Activated naive CD8-positive, alpha-beta T cell treated with anti-CD3 and anti-CD28 coated beads, Interleukin-2, amount 10 ng/mL, durations not matched to agents 7 days and 5 days (primary cell): Measurements from ENCODE around the gene ERBB4. TPM values are rescaled to one million over a fixed set of nuclear protein-coding genes. Genes with fewer than 3 reads are reported as not detected.
A peak's percentile ranks its signal among the peaks of the same experiment; 100 is the strongest.

Source experiments
- ATAC-seq: fragments of 150-1000 bp; cut with Tn5 transposase; one replicate; pipeline ENCODE4 v1.10.0; 2021; ENCODE audit warnings: low read depth, moderate library complexity
- POLR2A ChIA-PET: fragments of 350-600 bp; sonication (Branson Sonifier 250); formaldehyde crosslinking; loops from one replicate; lab custom pipeline; 2021; ENCODE audit warnings: antibody characterized with exemption; lab: Charles Lee
- DNase-seq: peaks from one replicate; pipeline ENCODE4 v3.0.0; 2021
- H3K27ac Mint-ChIP-seq: one replicate; pipeline ENCODE4 v1.8.0; 2022; ENCODE audit warnings: mild to moderate bottlenecking, mixed read lengths
- H3K27me3 Mint-ChIP-seq: one replicate; pipeline ENCODE4 v1.8.0; 2022; ENCODE audit warnings: mild to moderate bottlenecking, moderate library complexity, mixed read lengths
- H3K36me3 Mint-ChIP-seq: one replicate; pipeline ENCODE4 v1.8.0; 2021; ENCODE audit warnings: mild to moderate bottlenecking, mixed read lengths
- H3K4me1 Mint-ChIP-seq: one replicate; pipeline ENCODE4 v1.8.0; 2021; ENCODE audit warnings: mixed read lengths
- H3K4me3 Mint-ChIP-seq: one replicate; pipeline ENCODE4 v1.8.0; 2022; ENCODE audit warnings: mild to moderate bottlenecking, moderate library complexity, mixed read lengths
- H3K9me3 Mint-ChIP-seq: one replicate; pipeline ENCODE4 v1.8.0; 2021; ENCODE audit warnings: mixed read lengths
- total RNA-seq, 2 experiments: library from RNA; stranded (reverse); gene quantifications; one replicate each; pipeline ENCODE4 v1.2.3, GENCODE V29; 2021

The ERBB4 gene
- not detected for total RNA-seq

DNA sequence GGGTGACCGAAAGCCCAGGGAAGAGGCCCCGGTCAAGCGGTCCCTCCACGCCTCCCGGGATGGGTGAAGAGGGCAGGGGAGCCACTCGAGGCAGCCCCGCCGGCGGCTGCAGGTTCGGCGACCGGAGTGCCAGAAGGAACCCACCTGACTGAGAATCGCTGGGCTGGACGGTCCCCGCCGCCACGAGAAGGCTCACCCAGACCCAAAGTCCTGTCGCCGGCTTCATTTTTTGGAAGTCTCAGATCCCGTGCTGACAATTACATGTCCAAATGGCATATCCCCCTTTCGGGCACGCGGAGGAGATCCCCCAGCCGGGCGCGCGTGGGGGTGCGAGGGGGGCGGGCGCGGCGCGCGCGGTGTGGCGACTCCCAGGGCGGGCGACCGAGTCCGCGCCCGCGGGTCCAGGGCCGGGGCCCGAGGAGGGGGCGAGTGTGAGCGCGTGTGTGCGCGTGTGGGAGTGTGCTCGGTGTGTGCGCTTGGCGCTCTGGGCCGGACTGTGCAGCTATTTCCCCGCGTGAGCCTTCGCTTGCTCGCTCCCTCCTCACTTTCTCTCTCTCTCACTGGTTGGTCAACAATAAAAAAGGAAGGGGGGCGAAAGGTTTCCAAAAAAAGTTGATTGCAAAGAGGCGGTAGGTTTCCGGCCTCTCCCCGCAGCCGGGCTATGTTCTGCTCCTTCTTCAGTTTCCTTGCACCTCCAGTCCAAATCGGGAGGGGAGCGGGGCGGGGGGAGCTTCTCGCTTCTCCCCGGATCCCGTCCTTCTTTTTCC lies at the start of gene ERBB4:
Gene ERBB4, minus strand, starts transcription at position 498 of the 767 bp plus-strand sequence. Its CDS starts 272 bp downstream, at position 226.
- peak within 1 kb of the TSS; percentile 61 for H3K4me3 Mint-ChIP-seq
- H3K27ac Mint-ChIP-seq, result no peak within 1 kb of the TSS
- H3K36me3 Mint-ChIP-seq, result peaks cover 1% of the 10 kb centered on the region
- DNase-seq (peak; percentile 32), ATAC-seq (no peak)
- H3K4me1 Mint-ChIP-seq, result peaks cover 5% of the 10 kb centered on the region
- POLR2A ChIA-PET, result no interaction called here
- no peaks in the 10 kb centered on the region for H3K9me3 Mint-ChIP-seq
- H3K27me3 Mint-ChIP-seq, result peaks cover 77% of the 10 kb centered on the region

- H3K27ac Mint-ChIP-seq, result no peak overlapping the region
- POLR2A ChIA-PET, result no interaction called here
- no peaks in the 10 kb centered on the region for H3K4me1 Mint-ChIP-seq
- H3K9me3 Mint-ChIP-seq, result peaks cover 1% of the 10 kb centered on the region
- DNase-seq (no peak), ATAC-seq (no peak)
- no peak overlapping the region for H3K4me3 Mint-ChIP-seq
- H3K36me3 Mint-ChIP-seq, result no peaks in the 10 kb centered on the region
- H3K27me3 Mint-ChIP-seq, result no peaks in the 10 kb centered on the region
These were observed 41.5 kb upstream of the ERBB4 start for GRCh38 chr2:212580117-212580516.

DNA sequence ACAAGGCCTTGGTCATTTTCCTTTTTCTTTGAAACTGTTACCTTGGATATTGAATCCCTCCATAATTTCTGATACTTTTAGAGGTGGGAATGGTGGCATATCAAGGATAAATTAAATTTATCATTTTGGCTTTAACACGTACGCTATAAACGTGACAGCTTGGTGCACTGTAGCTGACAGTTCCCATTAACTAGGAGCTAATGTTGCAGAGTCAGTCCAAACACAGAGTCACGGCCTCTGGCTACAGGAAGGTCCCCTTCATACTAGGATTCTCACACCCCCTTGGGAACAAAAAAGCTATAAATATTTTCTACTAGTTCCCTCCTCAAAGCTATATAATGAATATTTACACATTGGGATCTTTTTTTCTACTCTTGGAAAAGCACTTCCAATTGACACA lies 17.7 kb upstream of the ERBB4 start:
- Mint-ChIP-seq H3K27ac (no peak overlapping the region), H3K9me3 (no peaks in the 10 kb centered on the region), H3K4me3 (no peak overlapping the region), H3K27me3 (no peaks in the 10 kb centered on the region), H3K36me3 (no peaks in the 10 kb centered on the region), H3K4me1 (no peaks in the 10 kb centered on the region)
- DNase-seq (no peak), ATAC-seq (no peak)
- POLR2A ChIA-PET, result no interaction called here

DNA sequence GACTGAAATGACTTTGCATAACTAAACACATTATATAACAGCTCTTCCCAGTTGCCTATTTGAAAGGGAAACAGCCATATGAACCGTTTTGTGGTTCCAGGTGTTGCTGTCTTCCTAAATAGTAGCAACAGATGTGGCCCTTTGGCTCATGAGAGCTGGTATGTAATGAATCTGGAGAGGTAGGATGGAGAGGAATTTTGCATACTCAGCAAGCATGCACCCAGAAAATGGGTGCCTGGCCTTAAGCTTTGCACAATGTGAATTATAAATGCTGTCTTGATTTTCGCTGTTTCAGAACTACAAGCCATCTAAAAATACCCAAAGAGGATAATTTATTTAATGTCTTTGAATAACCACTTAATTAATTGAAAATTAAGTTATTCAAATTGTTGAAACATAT lies 15.6 kb upstream of the ERBB4 start:
- no peak for ATAC-seq
- no peak for DNase-seq
- Mint-ChIP-seq H3K4me3 (no peak overlapping the region), H3K9me3 (no peaks in the 10 kb centered on the region), H3K4me1 (no peaks in the 10 kb centered on the region), H3K36me3 (no peaks in the 10 kb centered on the region), H3K27me3 (no peaks in the 10 kb centered on the region), H3K27ac (no peak overlapping the region)
- POLR2A ChIA-PET, result no interaction called here

DNA sequence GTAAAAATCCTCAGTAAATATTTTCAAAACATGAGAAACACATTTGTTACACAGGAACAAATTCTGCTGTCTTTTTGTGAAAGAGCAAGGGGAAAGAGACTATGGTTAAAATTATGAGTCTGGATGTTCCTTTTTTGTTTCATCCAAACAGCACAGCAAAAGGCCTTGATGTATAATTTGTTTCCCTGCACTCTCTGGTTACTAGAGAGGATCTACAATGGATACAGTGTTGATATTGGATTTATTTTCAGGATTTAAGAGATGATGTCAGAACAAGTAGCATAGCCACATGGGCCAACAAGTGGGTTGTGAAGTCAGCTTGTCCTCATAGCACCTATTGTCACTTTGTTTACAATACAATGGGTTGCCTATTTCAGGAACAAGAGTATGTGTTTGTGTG lies 11.3 kb upstream of the ERBB4 start:
- Mint-ChIP-seq H3K9me3 (no peaks in the 10 kb centered on the region), H3K36me3 (no peaks in the 10 kb centered on the region), H3K27me3 (no peaks in the 10 kb centered on the region), H3K4me3 (no peak overlapping the region), H3K4me1 (no peaks in the 10 kb centered on the region), H3K27ac (no peak overlapping the region)
- POLR2A ChIA-PET, result no interaction called here
- DNase-seq (no peak), ATAC-seq (no peak)

GRCh38 chr2:212549463-212549862 lies 10.9 kb upstream of the ERBB4 start:
- DNase-seq (no peak), ATAC-seq (no peak)
- no peak overlapping the region for H3K27ac Mint-ChIP-seq
- H3K4me3 Mint-ChIP-seq, result no peak overlapping the region
- no peaks in the 10 kb centered on the region for H3K9me3 Mint-ChIP-seq
- POLR2A ChIA-PET, result no interaction called here
- H3K36me3 Mint-ChIP-seq, result no peaks in the 10 kb centered on the region
- H3K27me3 Mint-ChIP-seq, result no peaks in the 10 kb centered on the region
- no peaks in the 10 kb centered on the region for H3K4me1 Mint-ChIP-seq

- H3K27ac Mint-ChIP-seq, result no peak overlapping the region
- H3K36me3 Mint-ChIP-seq, result no peaks in the 10 kb centered on the region
- POLR2A ChIA-PET, result no interaction called here
- no peaks in the 10 kb centered on the region for H3K4me1 Mint-ChIP-seq
- H3K4me3 Mint-ChIP-seq, result no peak overlapping the region
- H3K27me3 Mint-ChIP-seq, result peaks cover 5% of the 10 kb centered on the region
- DNase-seq (no peak), ATAC-seq (no peak)
- no peaks in the 10 kb centered on the region for H3K9me3 Mint-ChIP-seq
These were observed 9.8 kb upstream of the ERBB4 start for GRCh38 chr2:212548455-212548819.

GRCh38 chr2:212547716-212548454 lies 9.3 kb upstream of the ERBB4 start:
- ATAC-seq, result no peak
- no peaks in the 10 kb centered on the region for H3K9me3 Mint-ChIP-seq
- POLR2A ChIA-PET, result no interaction called here

GRCh38 chr2:212546669-212547068 lies 8.1 kb upstream of the ERBB4 start:
- Mint-ChIP-seq H3K4me3 (no peak overlapping the region), H3K36me3 (no peaks in the 10 kb centered on the region), H3K27ac (no peak overlapping the region), H3K9me3 (no peaks in the 10 kb centered on the region), H3K4me1 (no peaks in the 10 kb centered on the region), H3K27me3 (peaks cover 13% of the 10 kb centered on the region)
- POLR2A ChIA-PET, result no interaction called here
- no peak for ATAC-seq
- DNase-seq, result no peak

More at GRCh38 chr2:212547716-212548454, 9.3 kb upstream of the ERBB4 start:
- Mint-ChIP-seq H3K4me3 (no peak overlapping the region), H3K4me1 (no peaks in the 10 kb centered on the region), H3K27me3 (peaks cover 10% of the 10 kb centered on the region), H3K27ac (no peak overlapping the region), H3K36me3 (no peaks in the 10 kb centered on the region)
- no peak for DNase-seq

DNA sequence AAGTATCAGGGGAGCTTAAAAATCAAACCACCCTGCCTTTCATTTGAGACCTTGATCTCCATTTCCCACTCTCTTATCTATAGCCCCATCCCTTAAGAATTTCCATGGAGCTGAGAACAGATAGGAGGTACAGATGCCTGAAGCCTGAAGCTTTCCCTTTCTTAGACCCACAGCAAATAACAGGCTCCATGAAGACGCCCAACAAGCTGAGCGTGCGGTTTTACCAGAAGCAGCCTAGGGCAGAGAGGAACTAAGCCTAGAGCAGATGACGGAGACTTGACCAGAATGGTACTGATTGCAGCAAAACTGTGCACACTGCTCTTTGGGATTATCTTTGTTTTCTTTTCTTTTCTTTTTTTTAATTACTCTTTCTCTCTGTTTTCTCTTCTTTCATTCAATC lies 1.7 kb upstream of the ERBB4 start:
- H3K9me3 Mint-ChIP-seq, result no peaks in the 10 kb centered on the region
- no peak for ATAC-seq
- no peak for DNase-seq
- peaks cover 5% of the 10 kb centered on the region for H3K4me1 Mint-ChIP-seq
- H3K4me3 Mint-ChIP-seq, result no peak overlapping the region
- no peak overlapping the region for H3K27ac Mint-ChIP-seq
- POLR2A ChIA-PET, result no interaction called here
- peaks cover 68% of the 10 kb centered on the region for H3K27me3 Mint-ChIP-seq
- H3K36me3 Mint-ChIP-seq, result peaks cover 1% of the 10 kb centered on the region

DNA sequence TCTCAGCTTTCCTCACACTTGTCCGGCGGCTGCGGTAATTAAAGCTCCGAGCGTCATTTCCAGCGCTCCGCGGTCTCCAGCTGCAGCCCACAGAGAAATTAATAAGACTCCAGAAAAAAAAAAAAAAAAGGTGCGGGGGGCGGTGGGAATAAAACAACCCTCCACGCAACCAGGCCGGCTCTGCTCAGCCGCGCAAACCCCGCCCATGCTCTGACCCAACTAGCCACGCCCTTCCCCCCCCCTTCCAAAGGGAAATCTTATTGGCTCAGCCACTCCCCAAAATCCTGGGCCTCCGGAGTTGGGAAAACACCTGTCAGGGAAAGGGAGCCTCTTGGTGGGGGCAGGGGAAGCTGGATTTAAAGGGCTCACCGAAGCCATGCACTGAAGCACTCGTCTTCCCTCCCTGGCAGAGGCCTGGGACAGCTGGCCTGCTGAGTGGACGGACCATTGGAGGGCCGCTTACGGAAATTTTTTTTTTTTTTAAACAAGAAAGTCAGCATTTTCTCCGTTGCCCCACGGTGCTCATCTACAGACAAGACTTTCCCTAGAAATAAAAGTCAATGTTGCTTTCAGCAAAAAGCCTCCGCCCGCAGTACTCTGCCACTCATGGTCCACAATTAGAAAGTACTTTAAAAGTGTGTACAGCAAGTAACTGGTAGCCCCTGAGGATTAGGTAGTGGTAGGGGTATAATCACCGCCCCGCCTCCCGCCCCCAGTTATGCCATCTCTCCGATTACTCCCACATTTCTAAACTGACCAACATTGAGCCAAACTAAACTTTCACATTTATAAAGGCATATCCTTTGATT lies 674 bp upstream of the ERBB4 start:
- DNase-seq (peak; percentile 11), ATAC-seq (no peak)
- Mint-ChIP-seq H3K4me3 (peak overlapping the region; percentile 61), H3K4me1 (peaks cover 5% of the 10 kb centered on the region), H3K27ac (no peak overlapping the region), H3K9me3 (no peaks in the 10 kb centered on the region), H3K36me3 (peaks cover 1% of the 10 kb centered on the region), H3K27me3 (peaks cover 74% of the 10 kb centered on the region)
- POLR2A ChIA-PET, result no interaction called here

- Mint-ChIP-seq H3K27ac (no peak overlapping the region), H3K4me1 (peaks cover 5% of the 10 kb centered on the region), H3K9me3 (no peaks in the 10 kb centered on the region), H3K4me3 (peak overlapping the region; percentile 53), H3K36me3 (peaks cover 1% of the 10 kb centered on the region), H3K27me3 (peaks cover 73% of the 10 kb centered on the region)
- peak; percentile 36 for DNase-seq
- peak; percentile 45 for ATAC-seq
- POLR2A ChIA-PET, result no interaction called here
These were observed 787 bp downstream of the ERBB4 start for GRCh38 chr2:212537726-212538304.
